Small intestine (tissue), 4 donors: ENCODE data around the gene KCNK4. TPM values are rescaled to one million over a fixed set of nuclear protein-coding genes. Genes with fewer than 3 reads are reported as not detected.

ENCODE experiments used
- polyA plus RNA-seq, 4 donors: library from polyadenylated mRNA; stranded (reverse) in 3 of 4; unstranded in 1 of 4; fragments of 200-250 nt in 3 of 4; fragments of 120-200 nt in 1 of 4; gene quantifications; one replicate each; pipeline versions ENCODE4 v1.2.1 to v1.2.3, GENCODE V29; 2013
- donor health status: healthy with polysubstance abuse.
- donor health status: Bipolar disorder and iron deficiency.
- donor health status: healthy.

The KCNK4 gene
- polyA plus RNA-seq, 4 donors: not detected

Other genes with a start within 250 kb of the KCNK4 start
- gene MACROD1, start 125.2 kb upstream of the KCNK4 start, polyA plus RNA-seq: 100 to 1,000 TPM in 1 of 4 donors, 10 to 100 TPM in 3; 13.1 to 137 (median 17.8) TPM
- gene STIP1, start 105.1 kb upstream of the KCNK4 start, polyA plus RNA-seq: 10 to 100 TPM; 38.6 to 99.3 (median 58.8) TPM
- gene FERMT3, start 84.6 kb upstream of the KCNK4 start, polyA plus RNA-seq: 10 to 100 TPM; 11.4 to 32.2 (median 23.5) TPM
- gene TRPT1, start 65.1 kb upstream of the KCNK4 start, polyA plus RNA-seq: 100 to 1,000 TPM in 1 of 4 donors, 10 to 100 TPM in 3; 46.5 to 115 (median 68.0) TPM
- 100 to 1,000 TPM in 1 of 4 donors, 10 to 100 TPM in 3; 40.0 to 140 (median 95.3) TPM for gene NUDT22, start 65.0 kb upstream of the KCNK4 start, polyA plus RNA-seq
- gene DNAJC4, start 60.8 kb upstream of the KCNK4 start, polyA plus RNA-seq: 100 to 1,000 TPM in 2 of 4 donors, 10 to 100 TPM in 2; 50.6 to 164 (median 93.6) TPM
- gene VEGFB, start 56.7 kb upstream of the KCNK4 start, polyA plus RNA-seq: 100 to 1,000 TPM in 1 of 4 donors, 10 to 100 TPM in 3; 34.8 to 109 (median 48.1) TPM
- 100 to 1,000 TPM in 3 of 4 donors, 10 to 100 TPM in 1; 80.6 to 268 (median 213) TPM for gene FKBP2, start 50.2 kb upstream of the KCNK4 start, polyA plus RNA-seq
- 100 to 1,000 TPM in 3 of 4 donors, 10 to 100 TPM in 1; 46.9 to 161 (median 143) TPM for gene PPP1R14B, start 44.4 kb upstream of the KCNK4 start, polyA plus RNA-seq
- 100 to 1,000 TPM; 108 to 191 (median 125) TPM for gene PLCB3, start 39.8 kb upstream of the KCNK4 start, polyA plus RNA-seq
- gene BAD, start 6.6 kb upstream of the KCNK4 start, polyA plus RNA-seq: 10 to 100 TPM; 41.2 to 98.6 (median 74.1) TPM
- gene GPR137, start 5.5 kb upstream of the KCNK4 start, polyA plus RNA-seq: 10 to 100 TPM; 16.5 to 27.9 (median 18.9) TPM
- under 1 TPM in 2 of 4 donors, not detected in 2; 0.15 to 0.58 TPM for gene CATSPERZ, start 9.1 kb downstream of the KCNK4 start, polyA plus RNA-seq
- 100 to 1,000 TPM in 3 of 4 donors, 10 to 100 TPM in 1; 85.1 to 417 (median 298) TPM for gene ESRRA, start 14.2 kb downstream of the KCNK4 start, polyA plus RNA-seq
- 100 to 1,000 TPM in 3 of 4 donors, 10 to 100 TPM in 1; 99.3 to 188 (median 172) TPM for gene TRMT112, start 26.3 kb downstream of the KCNK4 start, polyA plus RNA-seq
- 100 to 1,000 TPM; 229 to 668 (median 548) TPM for gene PRDX5, start 26.8 kb downstream of the KCNK4 start, polyA plus RNA-seq
- 100 to 1,000 TPM in 2 of 4 donors, 10 to 100 TPM in 2; 13.7 to 363 (median 89.8) TPM for gene CCDC88B, start 48.9 kb downstream of the KCNK4 start, polyA plus RNA-seq
- 10 to 100 TPM; 27.5 to 33.4 (median 29.3) TPM for gene RPS6KA4, start 67.9 kb downstream of the KCNK4 start, polyA plus RNA-seq